Stomach (tissue), 4 donors: Measurements from ENCODE around the gene TBC1D26.
"Not testable (repeated sequence)": the region's sequence is repeated elsewhere in the genome, so short reads cannot be mapped to it uniquely, and the experiment has no call there.

ENCODE experiments used
- CTCF ChIP-seq, 7 experiments: fragments of 450-650 bp in 4 of 7; fragments of 200-600 bp in 3 of 7; sonication (generic) in 3 of 7; IDR thresholded peaks; one replicate each; pipeline ENCODE4 v1.5.1; 2016 to 2019; ENCODE audit warnings: antibody characterized with exemption in 7 of 7, control low read depth in 2 of 7, mild to moderate bottlenecking in 1 of 7
- EP300 ChIP-seq: sonication (generic); formaldehyde crosslinking; IDR thresholded peaks from one replicate; pipeline ENCODE4 v1.6.1; 2017; ENCODE audit warnings: antibody characterized with exemption
- POLR2A ChIP-seq, 4 donors: fragments of 450-650 bp; IDR thresholded peaks; one replicate each; pipeline ENCODE4 v1.6.1; 2016; ENCODE audit warnings: antibody characterized with exemption in 4 of 4, control low read depth in 2 of 4, mild to moderate bottlenecking in 1 of 4, moderate library complexity in 1 of 4
- POLR2AphosphoS5 ChIP-seq, 3 donors: sonication (generic); formaldehyde crosslinking; IDR thresholded peaks; one replicate each; pipeline ENCODE4 v1.6.1; 2016; ENCODE audit warnings: antibody characterized with exemption in 3 of 3

- not testable (repeated sequence) for TF ChIP-seq CTCF (IDR thresholded peaks at IDR 0.05); EP300; POLR2A (IDR thresholded peaks at IDR 0.05); POLR2AphosphoS5 (IDR thresholded peaks at IDR 0.05)
Observed at GRCh38 chr17:15740041-15740440, 8.0 kb downstream of the TBC1D26 start.
